ENCODE results near the gene CDC34.
A peak's percentile ranks its signal among the peaks of the same experiment; 100 is the strongest.

CDC34 gene

DNA sequence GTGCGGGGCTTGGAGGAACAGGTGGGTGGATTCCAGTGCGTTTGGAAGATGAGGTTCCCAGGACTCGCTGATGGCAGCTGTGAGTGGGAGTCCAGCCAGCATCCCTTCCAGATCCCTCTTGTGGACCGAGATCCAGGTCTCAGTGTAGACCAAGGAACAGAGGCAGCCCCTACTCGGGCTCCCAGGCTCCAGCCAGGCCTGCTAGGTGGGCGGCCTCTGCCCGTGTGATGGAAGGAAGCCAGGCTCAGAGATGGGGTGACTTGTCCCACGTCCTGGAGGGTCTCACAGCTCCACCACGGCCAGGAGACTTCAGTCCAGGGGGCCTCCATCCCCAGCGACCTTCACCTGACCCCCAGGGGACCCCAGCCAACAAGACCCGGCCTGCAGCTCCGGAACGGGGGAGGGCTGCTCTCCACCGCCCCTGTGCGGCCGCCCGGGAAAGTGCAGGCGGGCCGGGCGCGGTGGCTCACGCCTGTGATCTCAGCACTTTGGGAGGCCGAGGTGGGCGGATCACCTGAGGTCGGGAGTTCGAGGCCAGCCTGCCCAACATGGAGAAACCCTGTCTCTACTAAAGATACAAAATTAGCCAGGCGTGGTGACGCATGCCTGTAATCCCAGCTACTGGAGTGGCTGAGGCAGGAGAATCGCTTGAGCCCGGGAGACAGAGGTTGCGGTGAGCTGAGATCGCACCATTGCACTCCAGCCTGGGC lies 36.0 kb upstream of the CDC34 start:
- H3K9ac ChIP-seq (ENCODE audit: low read length), result no peak overlapping the region
- H2BK5ac ChIP-seq (ENCODE audit: low read depth, low read length, poor library complexity, severe bottlenecking), result no peak overlapping the region
- no peaks in the 10 kb centered on the region for H3K79me1 ChIP-seq (replicated peaks; ENCODE audit: low read length, poor library complexity, severe bottlenecking)
- H3K27ac ChIP-seq (ENCODE audit: low read length, poor library complexity, severe bottlenecking), result no peak overlapping the region
- H3K36me3 ChIP-seq (ENCODE audit: control insufficient read depth in 1 of 2, insufficient read depth in 2 of 2, low read depth in 1 of 2, low read length in 2 of 2), result peaks cover 0 to 3% of the 10 kb centered on the region in 2 experiments
- DNase-seq, result peak; percentile 43
- no peak overlapping the region for H3K23ac ChIP-seq (ENCODE audit: low read length in 2 of 2)
- no peak overlapping the region for H2BK120ac ChIP-seq (ENCODE audit: low read depth, low read length)
- H2BK12ac ChIP-seq (ENCODE audit: low read length in 2 of 2), result no peak overlapping the region
- no peak overlapping the region for H2AFZ ChIP-seq (ENCODE audit: low read depth, low read length)
- peaks cover 16% of the 10 kb centered on the region for H3K4me1 ChIP-seq (ENCODE audit: control insufficient read depth, insufficient read depth, low read depth, low read length)
- H2AK5ac ChIP-seq (ENCODE audit: low read length, severe bottlenecking), result no peak overlapping the region
- no peak overlapping the region for H3K14ac ChIP-seq (ENCODE audit: low read length in 2 of 2)
- no peak overlapping the region for H3K4ac ChIP-seq (ENCODE audit: low read depth in 1 of 2, low read length in 2 of 2)
- peak overlapping the region; percentile 38 for H2BK15ac ChIP-seq (ENCODE audit: low read depth, poor library complexity, severe bottlenecking)
- H3K27me3 ChIP-seq (ENCODE audit: control insufficient read depth in 1 of 2, insufficient read depth in 1 of 2, low read length in 2 of 2), result peaks cover 18 to 24% of the 10 kb centered on the region in 2 experiments
- no peaks in the 10 kb centered on the region for H3K9me3 ChIP-seq (ENCODE audit: control insufficient read depth, low read length)
- WGBS, result 31% methylated on average over 32 of the region's 32 CpGs
- H3K4me2 ChIP-seq (ENCODE audit: low read length, poor library complexity, severe bottlenecking), result no peak overlapping the region
- H4K8ac ChIP-seq (ENCODE audit: low read length), result no peak overlapping the region
- H3K18ac ChIP-seq (ENCODE audit: low read depth in 1 of 2, low read length in 2 of 2), result no peak overlapping the region
- no peak overlapping the region for H4K91ac ChIP-seq (ENCODE audit: low read length)
- H3K4me3 ChIP-seq (ENCODE audit: insufficient read depth in 1 of 2, low read depth in 1 of 2, low read length in 2 of 2), result no peak overlapping the region

GRCh38 chr19:496112-496665 lies 35.4 kb upstream of the CDC34 start, which contains the start of gene MADCAM1:
Gene MADCAM1, plus strand, starts transcription at chr19:496486. Its CDS starts 14 bp downstream, at chr19:496500.
- WGBS, result 17% methylated on average over 33 of the region's 33 CpGs
- H2BK15ac ChIP-seq (ENCODE audit: low read depth, poor library complexity, severe bottlenecking), result peak within 1 kb of the TSS; percentile 38
- H3K27ac ChIP-seq (ENCODE audit: low read length, poor library complexity, severe bottlenecking), result no peak within 1 kb of the TSS
- H3K4me3 ChIP-seq (ENCODE audit: insufficient read depth in 1 of 2, low read depth in 1 of 2, low read length in 2 of 2), result no peak within 1 kb of the TSS
- no peak within 1 kb of the TSS for H3K14ac ChIP-seq (ENCODE audit: low read length in 2 of 2)
- peaks cover 16% of the 10 kb centered on the region for H3K4me1 ChIP-seq (ENCODE audit: control insufficient read depth, insufficient read depth, low read depth, low read length)
- no peaks in the 10 kb centered on the region for H3K9me3 ChIP-seq (ENCODE audit: control insufficient read depth, low read length)
- H2AFZ ChIP-seq (ENCODE audit: low read depth, low read length), result no peak within 1 kb of the TSS
- H3K4ac ChIP-seq (ENCODE audit: low read depth in 1 of 2, low read length in 2 of 2), result no peak within 1 kb of the TSS
- H3K4me2 ChIP-seq (ENCODE audit: low read length, poor library complexity, severe bottlenecking), result no peak within 1 kb of the TSS
- no peak within 1 kb of the TSS for H2BK12ac ChIP-seq (ENCODE audit: low read length in 2 of 2)
- no peak within 1 kb of the TSS for H3K23ac ChIP-seq (ENCODE audit: low read length in 2 of 2)
- DNase-seq, result no peak
- H3K79me1 ChIP-seq (replicated peaks; ENCODE audit: low read length, poor library complexity, severe bottlenecking), result no peaks in the 10 kb centered on the region
- H3K18ac ChIP-seq (ENCODE audit: low read depth in 1 of 2, low read length in 2 of 2), result no peak within 1 kb of the TSS
- peaks cover 18 to 24% of the 10 kb centered on the region in 2 experiments for H3K27me3 ChIP-seq (ENCODE audit: control insufficient read depth in 1 of 2, insufficient read depth in 1 of 2, low read length in 2 of 2)
- H2BK5ac ChIP-seq (ENCODE audit: low read depth, low read length, poor library complexity, severe bottlenecking), result no peak within 1 kb of the TSS
- no peak within 1 kb of the TSS for H4K91ac ChIP-seq (ENCODE audit: low read length)
- peaks cover 0 to 3% of the 10 kb centered on the region in 2 experiments for H3K36me3 ChIP-seq (ENCODE audit: control insufficient read depth in 1 of 2, insufficient read depth in 2 of 2, low read depth in 1 of 2, low read length in 2 of 2)
- H2AK5ac ChIP-seq (ENCODE audit: low read length, severe bottlenecking), result no peak within 1 kb of the TSS
- no peak within 1 kb of the TSS for H2BK120ac ChIP-seq (ENCODE audit: low read depth, low read length)
- no peak within 1 kb of the TSS for H3K9ac ChIP-seq (ENCODE audit: low read length)
- no peak within 1 kb of the TSS for H4K8ac ChIP-seq (ENCODE audit: low read length)

DNA sequence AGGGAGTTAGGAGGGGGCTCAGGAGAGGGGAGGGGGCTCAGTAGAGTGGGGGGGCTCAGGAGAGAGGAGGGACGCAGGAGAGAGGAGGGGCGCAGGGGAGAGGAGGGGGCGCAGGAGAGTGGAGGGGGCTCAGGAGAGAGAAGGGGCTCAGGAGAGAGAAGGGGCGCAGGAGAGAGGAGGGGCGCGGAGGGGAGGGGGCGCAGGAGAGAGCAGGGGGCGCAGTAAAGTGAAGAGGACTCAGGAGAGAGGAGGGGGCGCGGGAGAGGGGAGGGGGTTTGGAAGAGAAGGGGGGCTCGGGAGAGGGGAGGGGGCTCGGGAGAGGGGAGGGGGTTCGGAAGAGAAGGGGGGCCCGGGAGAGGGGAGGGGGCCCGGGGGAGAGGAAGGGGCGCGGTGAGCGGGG lies 34.6 kb upstream of the CDC34 start:
- no peaks in the 10 kb centered on the region for H3K9me3 ChIP-seq (ENCODE audit: control insufficient read depth, low read length)
- H3K23ac ChIP-seq (ENCODE audit: low read length in 2 of 2), result no peak overlapping the region
- no peak overlapping the region for H3K14ac ChIP-seq (ENCODE audit: low read length in 2 of 2)
- H2BK5ac ChIP-seq (ENCODE audit: low read depth, low read length, poor library complexity, severe bottlenecking), result no peak overlapping the region
- H3K36me3 ChIP-seq (ENCODE audit: control insufficient read depth in 1 of 2, insufficient read depth in 2 of 2, low read depth in 1 of 2, low read length in 2 of 2), result peaks cover 0 to 3% of the 10 kb centered on the region in 2 experiments
- no peak overlapping the region for H4K8ac ChIP-seq (ENCODE audit: low read length)
- H2AK5ac ChIP-seq (ENCODE audit: low read length, severe bottlenecking), result no peak overlapping the region
- H2BK120ac ChIP-seq (ENCODE audit: low read depth, low read length), result no peak overlapping the region
- no peak overlapping the region for H2AFZ ChIP-seq (ENCODE audit: low read depth, low read length)
- H3K4me1 ChIP-seq (ENCODE audit: control insufficient read depth, insufficient read depth, low read depth, low read length), result peaks cover 16% of the 10 kb centered on the region
- H2BK15ac ChIP-seq (ENCODE audit: low read depth, poor library complexity, severe bottlenecking), result no peak overlapping the region
- peaks cover 18 to 24% of the 10 kb centered on the region in 2 experiments for H3K27me3 ChIP-seq (ENCODE audit: control insufficient read depth in 1 of 2, insufficient read depth in 1 of 2, low read length in 2 of 2)
- no peak overlapping the region for H3K9ac ChIP-seq (ENCODE audit: low read length)
- no peak overlapping the region for H3K4me3 ChIP-seq (ENCODE audit: insufficient read depth in 1 of 2, low read depth in 1 of 2, low read length in 2 of 2)
- H3K79me1 ChIP-seq (replicated peaks; ENCODE audit: low read length, poor library complexity, severe bottlenecking), result no peaks in the 10 kb centered on the region
- H3K4ac ChIP-seq (ENCODE audit: low read depth in 1 of 2, low read length in 2 of 2), result no peak overlapping the region
- H3K18ac ChIP-seq (ENCODE audit: low read depth in 1 of 2, low read length in 2 of 2), result no peak overlapping the region
- H3K4me2 ChIP-seq (ENCODE audit: low read length, poor library complexity, severe bottlenecking), result no peak overlapping the region
- no peak for DNase-seq
- no peak overlapping the region for H2BK12ac ChIP-seq (ENCODE audit: low read length in 2 of 2)
- WGBS, result 15% methylated on average over 17 of the region's 18 CpGs
- no peak overlapping the region for H4K91ac ChIP-seq (ENCODE audit: low read length)
- H3K27ac ChIP-seq (ENCODE audit: low read length, poor library complexity, severe bottlenecking), result no peak overlapping the region

DNA sequence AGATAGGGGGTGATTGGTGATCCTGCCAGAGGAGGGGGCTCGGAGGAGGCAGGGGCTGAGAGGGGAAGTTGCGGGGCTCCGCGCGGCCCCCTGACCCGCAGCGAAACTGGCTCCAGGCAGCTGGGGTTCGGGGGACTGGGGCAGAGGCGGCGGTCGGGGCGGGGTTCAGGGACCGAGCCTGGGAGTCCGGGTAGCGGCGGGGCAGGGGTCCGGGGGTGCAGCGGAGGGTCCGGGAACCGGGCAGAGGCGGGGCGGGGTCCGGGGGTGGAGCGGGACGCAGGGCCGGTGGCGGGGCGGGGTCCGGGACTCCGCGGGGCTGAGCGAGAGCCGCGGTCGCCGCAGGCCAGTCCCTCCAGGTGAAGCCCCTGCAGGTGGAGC lies 34.1 kb upstream of the CDC34 start:
- no peaks in the 10 kb centered on the region for H3K9me3 ChIP-seq (ENCODE audit: control insufficient read depth, low read length)
- H3K23ac ChIP-seq (ENCODE audit: low read length in 2 of 2), result no peak overlapping the region
- no peak overlapping the region for H2BK120ac ChIP-seq (ENCODE audit: low read depth, low read length)
- peak overlapping the region; percentile 18 for H2BK15ac ChIP-seq (ENCODE audit: low read depth, poor library complexity, severe bottlenecking)
- peaks cover 0 to 3% of the 10 kb centered on the region in 2 experiments for H3K36me3 ChIP-seq (ENCODE audit: control insufficient read depth in 1 of 2, insufficient read depth in 2 of 2, low read depth in 1 of 2, low read length in 2 of 2)
- no peak for DNase-seq
- H3K79me1 ChIP-seq (replicated peaks; ENCODE audit: low read length, poor library complexity, severe bottlenecking), result no peaks in the 10 kb centered on the region
- H4K91ac ChIP-seq (ENCODE audit: low read length), result no peak overlapping the region
- H3K18ac ChIP-seq (ENCODE audit: low read depth in 1 of 2, low read length in 2 of 2), result no peak overlapping the region
- no peak overlapping the region for H2BK12ac ChIP-seq (ENCODE audit: low read length in 2 of 2)
- H3K4me1 ChIP-seq (ENCODE audit: control insufficient read depth, insufficient read depth, low read depth, low read length), result peaks cover 16% of the 10 kb centered on the region
- no peak overlapping the region for H3K4ac ChIP-seq (ENCODE audit: low read depth in 1 of 2, low read length in 2 of 2)
- H2BK5ac ChIP-seq (ENCODE audit: low read depth, low read length, poor library complexity, severe bottlenecking), result no peak overlapping the region
- no peak overlapping the region for H3K9ac ChIP-seq (ENCODE audit: low read length)
- peak overlapping the region in 1 of 2 experiments; percentile 30 for H3K4me3 ChIP-seq (ENCODE audit: insufficient read depth in 1 of 2, low read depth in 1 of 2, low read length in 2 of 2)
- H2AK5ac ChIP-seq (ENCODE audit: low read length, severe bottlenecking), result no peak overlapping the region
- H3K14ac ChIP-seq (ENCODE audit: low read length in 2 of 2), result no peak overlapping the region
- H3K4me2 ChIP-seq (ENCODE audit: low read length, poor library complexity, severe bottlenecking), result peak overlapping the region; percentile 37
- no peak overlapping the region for H2AFZ ChIP-seq (ENCODE audit: low read depth, low read length)
- H3K27ac ChIP-seq (ENCODE audit: low read length, poor library complexity, severe bottlenecking), result no peak overlapping the region
- H3K27me3 ChIP-seq (ENCODE audit: control insufficient read depth in 1 of 2, insufficient read depth in 1 of 2, low read length in 2 of 2), result peaks cover 18 to 24% of the 10 kb centered on the region in 2 experiments
- 2% methylated on average over 12 of the region's 36 CpGs for WGBS
- H4K8ac ChIP-seq (ENCODE audit: low read length), result no peak overlapping the region
